ENCODE data around the gene TMUB1.

TMUB1 gene

DNA sequence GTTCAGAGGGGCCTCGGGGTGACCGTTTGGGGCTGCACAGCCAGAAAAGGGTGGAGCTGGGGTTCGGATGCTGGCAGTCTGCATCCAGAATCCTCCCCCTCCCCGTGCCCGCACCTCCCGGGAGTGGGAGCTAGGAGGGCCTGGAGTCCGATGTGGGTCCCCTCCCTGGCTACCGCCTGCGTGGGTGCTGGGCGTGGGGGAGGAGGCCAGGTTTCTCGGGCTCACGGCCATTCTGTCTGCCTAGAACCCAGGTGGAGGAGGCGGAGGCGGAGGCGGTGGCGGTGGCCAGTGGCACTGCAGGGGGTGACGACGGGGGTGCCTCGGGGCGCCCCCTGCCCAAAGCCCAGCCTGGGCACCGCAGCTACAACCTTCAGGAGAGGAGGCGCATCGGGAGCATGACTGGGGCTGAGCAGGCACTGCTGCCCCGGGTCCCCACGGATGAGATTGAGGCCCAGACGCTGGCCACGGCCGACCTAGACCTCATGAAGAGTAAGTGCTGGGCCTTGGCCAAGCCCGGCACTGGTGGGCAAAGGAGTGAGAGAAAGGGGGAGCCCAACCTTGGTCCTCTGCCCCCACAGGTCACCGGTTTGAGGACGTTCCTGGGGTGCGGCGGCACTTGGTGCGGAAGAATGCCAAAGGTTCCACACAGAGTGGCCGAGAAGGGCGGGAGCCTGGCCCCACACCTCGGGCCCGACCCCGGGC, 16.9 kb downstream of the TMUB1 start:
- H3F3A ChIP-seq (ENCODE audit: control insufficient read depth, insufficient read depth), result no peaks in the 10 kb centered on the region
- no peak for TF ChIP-seq EZH2phosphoT487 (IDR thresholded peaks at IDR 0.05; ENCODE audit: borderline replicate concordance, low read length)
- TF ChIP-seq, protein P1, sequence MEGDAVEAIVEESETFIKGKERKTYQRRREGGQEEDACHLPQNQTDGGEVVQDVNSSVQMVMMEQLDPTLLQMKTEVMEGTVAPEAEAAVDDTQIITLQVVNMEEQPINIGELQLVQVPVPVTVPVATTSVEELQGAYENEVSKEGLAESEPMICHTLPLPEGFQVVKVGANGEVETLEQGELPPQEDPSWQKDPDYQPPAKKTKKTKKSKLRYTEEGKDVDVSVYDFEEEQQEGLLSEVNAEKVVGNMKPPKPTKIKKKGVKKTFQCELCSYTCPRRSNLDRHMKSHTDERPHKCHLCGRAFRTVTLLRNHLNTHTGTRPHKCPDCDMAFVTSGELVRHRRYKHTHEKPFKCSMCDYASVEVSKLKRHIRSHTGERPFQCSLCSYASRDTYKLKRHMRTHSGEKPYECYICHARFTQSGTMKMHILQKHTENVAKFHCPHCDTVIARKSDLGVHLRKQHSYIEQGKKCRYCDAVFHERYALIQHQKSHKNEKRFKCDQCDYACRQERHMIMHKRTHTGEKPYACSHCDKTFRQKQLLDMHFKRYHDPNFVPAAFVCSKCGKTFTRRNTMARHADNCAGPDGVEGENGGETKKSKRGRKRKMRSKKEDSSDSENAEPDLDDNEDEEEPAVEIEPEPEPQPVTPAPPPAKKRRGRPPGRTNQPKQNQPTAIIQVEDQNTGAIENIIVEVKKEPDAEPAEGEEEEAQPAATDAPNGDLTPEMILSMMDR (IDR thresholded peaks at IDR 0.05; ENCODE audit: low read depth, low read length, poor library complexity, severe bottlenecking), result no peak
- no peak overlapping the region for H3K4me2 ChIP-seq (ENCODE audit: low read length)
- H3K27me3 ChIP-seq (ENCODE audit: control insufficient read depth, low read length), result no peaks in the 10 kb centered on the region
- no peak overlapping the region for H3K27ac ChIP-seq (ENCODE audit: low read depth, low read length)
- H3K4me3 ChIP-seq (ENCODE audit: low read length), result no peak overlapping the region
- H3K9me3 ChIP-seq (ENCODE audit: control insufficient read depth, insufficient read depth, low read length), result no peaks in the 10 kb centered on the region
- no peaks in the 10 kb centered on the region for H4K20me1 ChIP-seq (ENCODE audit: control insufficient read depth, insufficient read depth, low read depth, low read length)
- peaks cover under 1% of the 10 kb centered on the region; the same call in 1 of the 2 replicates for H3K4me1 ChIP-seq (ENCODE audit: control insufficient read depth, low read length)
- H3K79me2 ChIP-seq (ENCODE audit: control insufficient read depth, low read length), result peaks cover 11% of the 10 kb centered on the region
- peaks cover 83% of the 10 kb centered on the region for H3K36me3 ChIP-seq (ENCODE audit: control insufficient read depth, low read length)
- no peaks in the 10 kb centered on the region for H3K9me2 ChIP-seq (replicated peaks; ENCODE audit: control insufficient read depth, low read length)

DNA sequence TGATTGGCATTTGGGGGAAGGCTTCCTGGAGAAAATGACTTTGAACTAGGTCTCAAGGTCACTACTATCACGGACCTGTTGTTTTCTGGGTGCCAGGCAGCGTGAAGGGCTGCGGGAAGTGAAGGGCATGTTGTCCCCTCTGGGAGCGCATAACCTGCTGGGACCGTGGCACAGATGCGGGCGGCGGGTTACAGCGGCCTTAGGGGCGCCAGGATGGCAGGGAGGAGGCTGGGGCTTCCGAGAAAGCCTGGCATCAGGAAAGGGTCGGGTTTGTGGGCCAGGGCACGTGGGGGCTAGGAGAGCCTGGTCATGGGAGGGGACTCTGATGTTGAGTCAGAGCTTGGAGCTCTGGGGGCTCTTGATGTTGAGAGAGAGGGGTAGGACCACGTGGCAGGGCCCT, 17.8 kb downstream of the TMUB1 start:
- Histone ChIP-seq H3K79me2 (ENCODE audit: control insufficient read depth, low read length) (peaks cover 20% of the 10 kb centered on the region), H3K9me3 (ENCODE audit: control insufficient read depth, insufficient read depth, low read length) (no peaks in the 10 kb centered on the region), H4K20me1 (ENCODE audit: control insufficient read depth, insufficient read depth, low read depth, low read length) (peaks cover 7% of the 10 kb centered on the region; the same call in 1 of the 2 replicates), H3K4me3 (ENCODE audit: low read length) (no peak overlapping the region), H3K9me2 (replicated peaks; ENCODE audit: control insufficient read depth, low read length) (no peaks in the 10 kb centered on the region), H3F3A (ENCODE audit: control insufficient read depth, insufficient read depth) (no peaks in the 10 kb centered on the region), H3K27me3 (ENCODE audit: control insufficient read depth, low read length) (no peaks in the 10 kb centered on the region), H3K27ac (ENCODE audit: low read depth, low read length) (no peak overlapping the region), H3K4me1 (ENCODE audit: control insufficient read depth, low read length) (peaks cover 9% of the 10 kb centered on the region), H3K4me2 (ENCODE audit: low read length) (no peak overlapping the region), H3K36me3 (ENCODE audit: control insufficient read depth, low read length) (peaks cover 74% of the 10 kb centered on the region)
- TF ChIP-seq EZH2phosphoT487 (IDR thresholded peaks at IDR 0.05; ENCODE audit: borderline replicate concordance, low read length), result no peak
- TF ChIP-seq, protein P1 (IDR thresholded peaks at IDR 0.05; ENCODE audit: low read depth, low read length, poor library complexity, severe bottlenecking), result no peak

DNA sequence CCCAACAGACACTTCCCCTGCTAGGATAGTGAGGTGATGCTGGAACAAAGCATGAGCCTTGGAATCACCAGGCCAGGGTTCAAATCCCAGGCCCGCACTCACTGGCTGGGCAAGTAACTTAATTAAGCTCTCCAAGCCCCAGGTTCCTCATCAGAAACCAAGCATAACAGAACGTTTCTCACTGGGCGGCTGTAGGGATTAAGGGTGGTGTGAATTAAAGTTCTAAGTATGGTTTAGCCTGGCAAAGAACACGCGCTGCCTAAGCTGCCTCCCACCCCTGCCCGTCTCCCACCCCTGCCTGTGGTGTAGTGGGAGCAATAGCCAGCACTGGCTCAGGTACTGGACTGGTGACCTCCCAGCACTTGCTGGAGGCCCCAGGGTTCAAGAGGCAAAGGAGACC, 18.3 kb downstream of the TMUB1 start:
- H3K4me2 ChIP-seq (ENCODE audit: low read length), result no peak overlapping the region
- H3K9me3 ChIP-seq (ENCODE audit: control insufficient read depth, insufficient read depth, low read length), result no peaks in the 10 kb centered on the region
- H3K4me3 ChIP-seq (ENCODE audit: low read length), result no peak overlapping the region
- no peak overlapping the region for H3K27ac ChIP-seq (ENCODE audit: low read depth, low read length)
- no peaks in the 10 kb centered on the region for H3K27me3 ChIP-seq (ENCODE audit: control insufficient read depth, low read length)
- H3K9me2 ChIP-seq (replicated peaks; ENCODE audit: control insufficient read depth, low read length), result no peaks in the 10 kb centered on the region
- peaks cover 12% of the 10 kb centered on the region for H3K4me1 ChIP-seq (ENCODE audit: control insufficient read depth, low read length)
- H3K36me3 ChIP-seq (ENCODE audit: control insufficient read depth, low read length), result peaks cover 73% of the 10 kb centered on the region
- H3K79me2 ChIP-seq (ENCODE audit: control insufficient read depth, low read length), result peaks cover 26% of the 10 kb centered on the region
- TF ChIP-seq, protein P1 (IDR thresholded peaks at IDR 0.05; ENCODE audit: low read depth, low read length, poor library complexity, severe bottlenecking), result no peak
- TF ChIP-seq EZH2phosphoT487 (IDR thresholded peaks at IDR 0.05; ENCODE audit: borderline replicate concordance, low read length), result no peak
- no peaks in the 10 kb centered on the region for H3F3A ChIP-seq (ENCODE audit: control insufficient read depth, insufficient read depth)
- H4K20me1 ChIP-seq (ENCODE audit: control insufficient read depth, insufficient read depth, low read depth, low read length), result peaks cover 7% of the 10 kb centered on the region; the same call in 1 of the 2 replicates

Measured in DOHH2 (cell line).